Measurements from ENCODE around the gene RNF34. TPM values are rescaled to one million over a fixed set of nuclear protein-coding genes. Genes with fewer than 3 reads are reported as not detected.

RNF34 gene
- total RNA-seq, 1 experiment from 2014 or later, result 66.4 TPM

DNA sequence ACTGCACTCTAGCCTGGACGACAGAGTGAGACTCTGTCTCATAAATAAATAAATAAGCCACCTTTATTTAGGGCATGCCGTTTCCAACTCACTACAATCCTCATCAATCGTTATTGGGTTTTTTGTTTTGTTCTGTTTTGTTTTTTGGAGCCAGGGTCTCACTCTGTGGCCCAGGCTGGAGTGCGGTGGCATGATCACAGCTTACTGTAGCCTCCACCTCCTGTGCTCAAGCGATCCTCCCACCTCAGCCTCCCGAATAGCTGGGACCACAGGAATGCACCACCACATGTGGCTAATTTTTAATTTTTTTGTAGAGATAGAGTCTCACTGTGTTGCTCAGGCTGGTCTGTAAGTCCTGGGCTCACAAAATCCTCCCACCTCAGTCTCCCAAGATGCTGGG is 44.1 kb upstream of the RNF34 start:
- no peaks in the 10 kb centered on the region for H4K20me1 ChIP-seq (ENCODE audit: control insufficient read depth, insufficient read depth, insufficient read length)
- no peak overlapping the region for H3K56ac ChIP-seq (ENCODE audit: insufficient read length, low read depth, low read length)
- H3K14ac ChIP-seq (ENCODE audit: insufficient read depth, low read length), result no peak overlapping the region
- H3K27me3 Mint-ChIP-seq (ENCODE audit: low read depth), result peaks cover 5% of the 10 kb centered on the region; the same call in 1 of the 2 replicates
- H3K27me3 ChIP-seq (ENCODE audit: insufficient read depth, low read length), result no peaks in the 10 kb centered on the region
- no peak for DNase-seq
- peaks cover 3% of the 10 kb centered on the region for H3K23me2 ChIP-seq (ENCODE audit: insufficient read length, low read depth, low read length, poor library complexity, severe bottlenecking)
- H3K4ac ChIP-seq (ENCODE audit: low read depth, low read length), result no peak overlapping the region
- no peaks in the 10 kb centered on the region for H3K9me3 ChIP-seq (ENCODE audit: control insufficient read depth, low read depth, low read length)
- H3K36me3 Mint-ChIP-seq (ENCODE audit: insufficient read depth in 1 of 3, low read depth in 3 of 3), result no peaks in the 10 kb centered on the region
- no peaks in the 10 kb centered on the region for H3K9me3 Mint-ChIP-seq
- no peak overlapping the region for H3K4me3 Mint-ChIP-seq
- H3K18ac ChIP-seq (ENCODE audit: insufficient read length, low read depth, low read length), result no peak overlapping the region
- no peak overlapping the region for H3T11ph ChIP-seq (ENCODE audit: low read length)
- no peak overlapping the region for H3K23ac ChIP-seq (ENCODE audit: insufficient read length, low read depth, low read length)
- H2BK15ac ChIP-seq (ENCODE audit: low read depth, low read length), result no peak overlapping the region
- H3K79me2 ChIP-seq (ENCODE audit: insufficient read depth, low read length), result no peaks in the 10 kb centered on the region; the same call in 1 of the 2 replicates
- no peak overlapping the region for H2BK5ac ChIP-seq (ENCODE audit: insufficient read length, low read length)
- H3K27ac ChIP-seq (ENCODE audit: insufficient read length, low read depth, low read length), result no peak overlapping the region
- H3K4me1 Mint-ChIP-seq, result peaks cover 6 to 11% of the 10 kb centered on the region in 2 experiments
- H3K79me1 ChIP-seq (ENCODE audit: insufficient read depth, low read depth, low read length, poor library complexity, severe bottlenecking), result peaks cover 4% of the 10 kb centered on the region
- H3K4me2 ChIP-seq (ENCODE audit: insufficient read depth, insufficient read length, low read length), result no peak overlapping the region
- H3K4me1 ChIP-seq (ENCODE audit: insufficient read depth, low read length), result no peaks in the 10 kb centered on the region
- H2AK5ac ChIP-seq (ENCODE audit: insufficient read length, low read length), result no peak overlapping the region
- WGBS (ENCODE audit: extremely low coverage, insufficient read length, low lambda C conversion rate), result no CpG with 5 or more reads among the region's 6 CpGs
- H2AFZ ChIP-seq (ENCODE audit: low read length), result no peak overlapping the region
- H2BK12ac ChIP-seq (ENCODE audit: insufficient read length, low read depth, low read length), result no peak overlapping the region
- no peak overlapping the region for H4K91ac ChIP-seq (ENCODE audit: insufficient read length, low read depth, low read length)
- H2BK120ac ChIP-seq (ENCODE audit: low read depth, low read length, poor library complexity, severe bottlenecking), result no peak overlapping the region
- no peak overlapping the region for H4K8ac ChIP-seq (replicated peaks; ENCODE audit: insufficient read length, low read depth, low read length)
- H3K27ac Mint-ChIP-seq, result no peak overlapping the region
- H4K5ac ChIP-seq (ENCODE audit: insufficient read length, low read depth, low read length), result no peak overlapping the region
- no peak overlapping the region for H3K9ac ChIP-seq (ENCODE audit: extremely low read depth, insufficient read length, low read length)
- TF ChIP-seq, protein P1, sequence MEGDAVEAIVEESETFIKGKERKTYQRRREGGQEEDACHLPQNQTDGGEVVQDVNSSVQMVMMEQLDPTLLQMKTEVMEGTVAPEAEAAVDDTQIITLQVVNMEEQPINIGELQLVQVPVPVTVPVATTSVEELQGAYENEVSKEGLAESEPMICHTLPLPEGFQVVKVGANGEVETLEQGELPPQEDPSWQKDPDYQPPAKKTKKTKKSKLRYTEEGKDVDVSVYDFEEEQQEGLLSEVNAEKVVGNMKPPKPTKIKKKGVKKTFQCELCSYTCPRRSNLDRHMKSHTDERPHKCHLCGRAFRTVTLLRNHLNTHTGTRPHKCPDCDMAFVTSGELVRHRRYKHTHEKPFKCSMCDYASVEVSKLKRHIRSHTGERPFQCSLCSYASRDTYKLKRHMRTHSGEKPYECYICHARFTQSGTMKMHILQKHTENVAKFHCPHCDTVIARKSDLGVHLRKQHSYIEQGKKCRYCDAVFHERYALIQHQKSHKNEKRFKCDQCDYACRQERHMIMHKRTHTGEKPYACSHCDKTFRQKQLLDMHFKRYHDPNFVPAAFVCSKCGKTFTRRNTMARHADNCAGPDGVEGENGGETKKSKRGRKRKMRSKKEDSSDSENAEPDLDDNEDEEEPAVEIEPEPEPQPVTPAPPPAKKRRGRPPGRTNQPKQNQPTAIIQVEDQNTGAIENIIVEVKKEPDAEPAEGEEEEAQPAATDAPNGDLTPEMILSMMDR (conservative IDR thresholded peaks at IDR 0.05), result no peak
- H2BK20ac ChIP-seq (ENCODE audit: low read depth, low read length, poor library complexity, severe bottlenecking), result no peak overlapping the region

Measured in H9 (cell line).